Inflammatory macrophage treated with lipopolysaccharide for 4 hours (primary cell): ENCODE results near the gene MRNIP.

Experiments
- DNase-seq: peaks from one replicate; pipeline ENCODE4 v3.0.0-alpha.2; 2020

MRNIP gene

DNA sequence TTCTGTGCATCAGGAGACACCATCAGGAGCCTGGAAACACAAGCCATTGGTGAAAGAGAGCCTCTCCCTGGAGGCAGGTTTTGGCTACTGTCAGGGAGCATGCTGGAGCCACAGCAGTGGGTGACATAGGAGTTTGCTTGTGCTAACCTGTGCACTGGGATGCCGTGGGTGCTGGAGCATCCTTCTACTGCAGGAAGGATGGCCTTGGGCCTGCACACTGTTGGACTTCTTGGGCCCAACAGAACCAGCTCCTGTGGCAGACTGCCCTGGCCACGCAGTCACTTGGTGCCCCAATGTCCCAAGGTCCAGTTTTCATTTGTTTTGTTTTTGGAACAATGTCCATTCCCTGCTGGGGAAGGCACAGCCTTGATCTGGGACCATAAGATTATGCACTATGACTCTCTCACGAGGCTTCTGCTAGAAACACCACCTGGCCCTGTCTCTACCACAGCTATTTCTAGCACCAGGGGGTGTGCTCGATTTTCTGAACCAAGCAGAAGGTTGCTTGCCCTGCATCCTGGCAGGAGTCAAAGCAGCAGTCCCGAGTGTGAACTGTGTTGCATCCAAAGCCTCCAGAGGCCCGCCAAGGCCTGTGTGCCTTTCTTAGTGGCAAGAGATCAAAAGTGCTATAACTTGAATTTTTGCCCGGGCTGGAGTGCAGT is 70.3 kb downstream of the MRNIP start:
- no peak for DNase-seq
